Measurements from ENCODE around the gene COX14. TPM values are rescaled to one million over a fixed set of nuclear protein-coding genes. Genes with fewer than 3 reads are reported as not detected.

The COX14 gene
- total RNA-seq, 1 donor from 2014 or later = 41.5 TPM

DNA sequence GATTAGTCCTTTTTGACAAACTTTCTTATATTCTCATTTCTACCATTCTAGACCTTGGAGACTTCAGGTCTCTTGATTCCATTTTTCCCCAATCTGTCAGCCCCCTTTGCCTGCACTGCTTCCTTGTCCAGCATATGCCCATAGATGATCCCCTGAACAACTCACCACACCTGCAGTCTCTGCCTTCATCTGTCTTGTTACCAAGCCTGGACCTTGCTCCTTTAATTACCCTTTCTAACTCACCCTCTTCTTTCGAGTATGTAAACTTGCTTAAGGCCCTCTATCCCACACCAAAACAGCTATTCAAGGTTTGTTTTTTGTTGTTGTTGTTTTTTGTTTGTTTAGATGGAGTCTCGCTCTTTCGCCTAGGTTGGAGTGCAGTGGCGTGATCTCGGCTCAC lies 9.6 kb downstream of the COX14 start:
- H3K36me3 Mint-ChIP-seq (ENCODE audit: unreplicated experiment) = peaks cover 21% of the 10 kb centered on the region
- DNase-seq (ENCODE audit: extremely low spot score, unreplicated experiment) = no peak
- no peaks in the 10 kb centered on the region for H3K27me3 Mint-ChIP-seq (ENCODE audit: unreplicated experiment)
- peaks cover under 1% of the 10 kb centered on the region for H3K4me1 Mint-ChIP-seq (ENCODE audit: unreplicated experiment)
- TF ChIP-seq, protein P1, sequence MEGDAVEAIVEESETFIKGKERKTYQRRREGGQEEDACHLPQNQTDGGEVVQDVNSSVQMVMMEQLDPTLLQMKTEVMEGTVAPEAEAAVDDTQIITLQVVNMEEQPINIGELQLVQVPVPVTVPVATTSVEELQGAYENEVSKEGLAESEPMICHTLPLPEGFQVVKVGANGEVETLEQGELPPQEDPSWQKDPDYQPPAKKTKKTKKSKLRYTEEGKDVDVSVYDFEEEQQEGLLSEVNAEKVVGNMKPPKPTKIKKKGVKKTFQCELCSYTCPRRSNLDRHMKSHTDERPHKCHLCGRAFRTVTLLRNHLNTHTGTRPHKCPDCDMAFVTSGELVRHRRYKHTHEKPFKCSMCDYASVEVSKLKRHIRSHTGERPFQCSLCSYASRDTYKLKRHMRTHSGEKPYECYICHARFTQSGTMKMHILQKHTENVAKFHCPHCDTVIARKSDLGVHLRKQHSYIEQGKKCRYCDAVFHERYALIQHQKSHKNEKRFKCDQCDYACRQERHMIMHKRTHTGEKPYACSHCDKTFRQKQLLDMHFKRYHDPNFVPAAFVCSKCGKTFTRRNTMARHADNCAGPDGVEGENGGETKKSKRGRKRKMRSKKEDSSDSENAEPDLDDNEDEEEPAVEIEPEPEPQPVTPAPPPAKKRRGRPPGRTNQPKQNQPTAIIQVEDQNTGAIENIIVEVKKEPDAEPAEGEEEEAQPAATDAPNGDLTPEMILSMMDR (IDR thresholded peaks at IDR 0.05) = no peak
- no peaks in the 10 kb centered on the region for H3K9me3 Mint-ChIP-seq (ENCODE audit: unreplicated experiment)
- no peak overlapping the region for H3K27ac Mint-ChIP-seq (ENCODE audit: unreplicated experiment)
- H3K4me3 Mint-ChIP-seq (ENCODE audit: unreplicated experiment) = no peak overlapping the region

DNA sequence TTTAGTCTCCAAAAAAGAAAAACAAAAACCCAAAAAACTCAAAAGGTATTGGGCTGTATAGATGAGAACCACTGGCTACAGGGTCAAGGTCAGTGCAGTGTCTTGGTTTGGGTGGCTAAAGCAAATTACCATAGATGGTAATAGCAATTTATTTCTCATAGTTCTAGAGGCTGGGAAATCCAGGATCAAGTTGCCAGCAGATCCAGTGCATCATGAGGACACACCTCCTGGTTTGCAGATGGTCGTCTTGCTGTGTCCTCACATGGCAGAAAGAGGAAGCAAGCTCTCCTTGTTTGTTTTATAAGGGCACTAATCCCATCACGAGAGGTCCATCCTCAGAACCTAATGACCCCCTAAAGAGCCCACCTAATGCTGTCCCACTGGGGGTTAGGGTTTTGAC lies 11.2 kb downstream of the COX14 start:
- DNase-seq (ENCODE audit: extremely low spot score, unreplicated experiment) = no peak
- TF ChIP-seq, protein P1 (IDR thresholded peaks at IDR 0.05) = no peak
- Mint-ChIP-seq H3K9me3 (ENCODE audit: unreplicated experiment) (no peaks in the 10 kb centered on the region), H3K4me3 (ENCODE audit: unreplicated experiment) (no peak overlapping the region), H3K4me1 (ENCODE audit: unreplicated experiment) (no peaks in the 10 kb centered on the region), H3K36me3 (ENCODE audit: unreplicated experiment) (peaks cover 26% of the 10 kb centered on the region), H3K27me3 (ENCODE audit: unreplicated experiment) (no peaks in the 10 kb centered on the region), H3K27ac (ENCODE audit: unreplicated experiment) (no peak overlapping the region)

DNA sequence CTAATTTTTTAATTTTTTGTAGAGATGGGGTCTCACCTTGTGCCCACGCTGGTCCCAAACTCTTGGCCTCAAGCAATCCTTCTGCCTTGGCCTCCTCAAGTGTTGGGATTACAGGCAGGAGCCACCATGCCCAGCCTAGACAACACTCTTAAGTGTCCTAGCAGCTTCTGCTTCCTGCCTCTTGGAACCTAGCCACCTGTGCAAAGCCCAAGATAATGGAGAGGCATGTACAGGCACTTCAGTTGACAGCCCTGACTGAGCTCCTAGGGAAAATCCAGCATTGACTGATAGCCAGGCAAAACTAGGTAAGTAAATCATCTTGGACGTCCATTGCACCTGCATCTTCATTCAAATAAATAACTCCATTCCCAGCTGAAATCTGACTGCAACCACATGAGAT lies 15.5 kb downstream of the COX14 start:
- Mint-ChIP-seq H3K36me3 (ENCODE audit: unreplicated experiment) (peaks cover 33% of the 10 kb centered on the region), H3K27ac (ENCODE audit: unreplicated experiment) (no peak overlapping the region), H3K9me3 (ENCODE audit: unreplicated experiment) (no peaks in the 10 kb centered on the region), H3K27me3 (ENCODE audit: unreplicated experiment) (no peaks in the 10 kb centered on the region), H3K4me1 (ENCODE audit: unreplicated experiment) (peaks cover under 1% of the 10 kb centered on the region), H3K4me3 (ENCODE audit: unreplicated experiment) (no peak overlapping the region)
- TF ChIP-seq, protein P1 (IDR thresholded peaks at IDR 0.05) = no peak
- DNase-seq (ENCODE audit: extremely low spot score, unreplicated experiment) = no peak

DNA sequence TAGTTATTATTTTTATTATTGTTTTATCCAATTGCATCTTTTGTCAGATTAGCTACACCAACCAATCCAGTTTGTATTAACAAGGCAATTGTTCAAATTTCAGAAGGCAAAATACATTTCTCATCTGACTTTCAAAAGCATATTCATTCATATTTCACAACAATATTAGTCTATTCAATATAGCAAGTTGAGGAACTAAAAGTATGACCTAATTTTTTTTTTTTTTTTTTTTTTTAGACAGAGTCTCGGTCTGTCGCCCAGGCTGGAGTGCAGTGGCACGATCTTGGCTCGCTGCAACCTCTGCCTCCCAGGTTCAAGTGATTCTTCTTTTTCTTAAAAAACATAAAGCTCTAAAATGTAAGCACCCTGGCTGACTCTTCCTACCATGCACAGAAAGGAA lies 17.3 kb downstream of the COX14 start:
- Mint-ChIP-seq H3K36me3 (ENCODE audit: unreplicated experiment) (peaks cover 29% of the 10 kb centered on the region), H3K27me3 (ENCODE audit: unreplicated experiment) (no peaks in the 10 kb centered on the region), H3K4me1 (ENCODE audit: unreplicated experiment) (peaks cover 2% of the 10 kb centered on the region), H3K4me3 (ENCODE audit: unreplicated experiment) (no peak overlapping the region), H3K27ac (ENCODE audit: unreplicated experiment) (no peak overlapping the region), H3K9me3 (ENCODE audit: unreplicated experiment) (no peaks in the 10 kb centered on the region)
- TF ChIP-seq, protein P1 (IDR thresholded peaks at IDR 0.05) = no peak
- DNase-seq (ENCODE audit: extremely low spot score, unreplicated experiment) = no peak

DNA sequence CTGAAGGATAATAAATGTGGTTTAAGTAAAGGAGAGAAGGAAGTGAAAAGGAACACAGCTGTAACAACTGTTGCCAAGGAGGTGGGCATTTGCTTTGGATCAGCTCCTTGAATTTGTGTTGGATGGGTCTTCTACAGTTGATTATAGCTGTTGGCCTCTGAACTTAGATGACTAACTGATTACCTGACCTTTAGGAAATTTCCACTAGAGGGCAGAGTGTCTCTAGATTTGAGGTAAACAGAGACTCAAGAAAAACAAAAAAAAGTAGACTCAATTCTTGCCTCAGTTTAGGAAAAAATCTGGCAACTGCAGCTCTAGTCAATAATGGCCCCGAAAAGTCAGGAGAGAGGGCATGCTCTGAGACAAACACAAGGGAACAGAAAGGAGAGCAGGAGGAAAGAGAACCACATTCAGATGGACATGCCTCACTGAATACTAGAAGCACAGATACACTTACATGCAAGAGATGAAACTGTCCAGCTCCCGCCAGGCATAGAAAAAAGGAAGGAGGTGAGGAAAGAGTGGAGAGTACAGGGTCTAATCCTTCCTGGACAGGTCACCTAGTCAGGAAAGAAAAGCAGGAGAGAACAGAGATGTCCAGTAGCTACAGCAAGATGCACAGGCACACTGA lies 20.6 kb downstream of the COX14 start:
- H3K4me3 Mint-ChIP-seq (ENCODE audit: unreplicated experiment) = no peak overlapping the region
- no peaks in the 10 kb centered on the region for H3K27me3 Mint-ChIP-seq (ENCODE audit: unreplicated experiment)
- peaks cover 11% of the 10 kb centered on the region for H3K4me1 Mint-ChIP-seq (ENCODE audit: unreplicated experiment)
- DNase-seq (ENCODE audit: extremely low spot score, unreplicated experiment) = no peak
- H3K27ac Mint-ChIP-seq (ENCODE audit: unreplicated experiment) = peak overlapping the region; percentile 63
- H3K9me3 Mint-ChIP-seq (ENCODE audit: unreplicated experiment) = no peaks in the 10 kb centered on the region
- TF ChIP-seq, protein P1 (IDR thresholded peaks at IDR 0.05) = peak; percentile 69
- H3K36me3 Mint-ChIP-seq (ENCODE audit: unreplicated experiment) = peaks cover 32% of the 10 kb centered on the region

All from osteocyte (in vitro differentiated cells).